ENCODE measurements around the gene SPR. TPM values are rescaled to one million over a fixed set of nuclear protein-coding genes. Genes with fewer than 3 reads are reported as not detected.

Gene SPR
- total RNA-seq, 6 experiments from 2014 or later = 48.6 to 90.2 (median 68.5) TPM

GRCh38 chr2:72936660-72937355 lies 49.6 kb downstream of the SPR start:
- Histone ChIP-seq H3K27ac (no peak overlapping the region), H3K4me1 (no peaks in the 10 kb centered on the region), H3K9me3 (no peaks in the 10 kb centered on the region), H3K4me3 (no peak overlapping the region), H3K27me3 (no peaks in the 10 kb centered on the region), H3K36me3 (no peaks in the 10 kb centered on the region)
- ATAC-seq (peak in 1 of 4 donors; percentile 1), DNase-seq (peak in 1 of 3 donors; percentile 37)
- intact Hi-C loops (cut with DNase I) = no loop called here
- TF ChIP-seq POLR2A (IDR thresholded peaks at IDR 0.05) = no peak
- no peak for TF ChIP-seq CTCF (IDR thresholded peaks at IDR 0.05)
- 68% methylated on average over 5 of the region's 19 CpGs for WGBS (ENCODE audit: insufficient coverage, low coverage, low lambda C conversion rate, missing lambda C conversion rate)

DNA sequence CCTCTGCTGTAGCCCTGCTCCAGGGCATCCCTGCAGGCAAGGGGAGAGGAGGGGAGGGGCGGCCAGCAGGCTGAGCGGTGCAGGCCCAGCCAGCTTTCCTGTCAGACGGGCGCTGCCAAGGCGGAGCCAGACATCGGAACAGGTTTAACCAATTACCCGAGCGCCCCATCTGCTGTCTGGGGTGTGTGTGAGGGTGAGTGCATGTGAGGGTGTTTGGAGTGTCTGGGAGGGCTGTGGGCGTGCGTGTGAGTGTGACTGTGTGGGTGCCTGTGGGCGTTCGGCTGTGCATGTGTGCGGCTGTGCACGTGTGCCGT lies 50.1 kb downstream of the SPR start:
- H3K36me3 ChIP-seq = no peaks in the 10 kb centered on the region
- ATAC-seq = peak; percentile 6 to 16 (median 10)
- WGBS (ENCODE audit: insufficient coverage, low coverage, low lambda C conversion rate, missing lambda C conversion rate) = no CpG with 5 or more reads among the region's 15 CpGs
- H3K27ac ChIP-seq = no peak overlapping the region
- no peak overlapping the region for H3K4me3 ChIP-seq
- no peak for TF ChIP-seq CTCF (IDR thresholded peaks at IDR 0.05)
- TF ChIP-seq POLR2A (IDR thresholded peaks at IDR 0.05) = no peak
- H3K9me3 ChIP-seq = no peaks in the 10 kb centered on the region
- H3K27me3 ChIP-seq = no peaks in the 10 kb centered on the region
- intact Hi-C loops (cut with DNase I) = no loop called here
- peak in 1 of 3 donors; percentile 40 for DNase-seq
- no peaks in the 10 kb centered on the region for H3K4me1 ChIP-seq

GRCh38 chr2:72938455-72938854 lies 51.2 kb downstream of the SPR start:
- peak in 1 of 3 donors; percentile 41 for DNase-seq
- TF ChIP-seq CTCF (IDR thresholded peaks at IDR 0.05) (no peak), POLR2A (IDR thresholded peaks at IDR 0.05) (no peak)
- Histone ChIP-seq H3K27ac (no peak overlapping the region), H3K4me3 (no peak overlapping the region), H3K9me3 (no peaks in the 10 kb centered on the region), H3K4me1 (no peaks in the 10 kb centered on the region), H3K36me3 (peaks cover 0 to 7% (median 0%) of the 10 kb centered on the region in 4 donors), H3K27me3 (no peaks in the 10 kb centered on the region)
- peak in 1 of 4 donors; percentile 4 for ATAC-seq
- intact Hi-C loops (cut with DNase I) = no loop called here
- 86% methylated on average over 2 of the region's 5 CpGs for WGBS (ENCODE audit: insufficient coverage, low coverage, low lambda C conversion rate, missing lambda C conversion rate)

DNA sequence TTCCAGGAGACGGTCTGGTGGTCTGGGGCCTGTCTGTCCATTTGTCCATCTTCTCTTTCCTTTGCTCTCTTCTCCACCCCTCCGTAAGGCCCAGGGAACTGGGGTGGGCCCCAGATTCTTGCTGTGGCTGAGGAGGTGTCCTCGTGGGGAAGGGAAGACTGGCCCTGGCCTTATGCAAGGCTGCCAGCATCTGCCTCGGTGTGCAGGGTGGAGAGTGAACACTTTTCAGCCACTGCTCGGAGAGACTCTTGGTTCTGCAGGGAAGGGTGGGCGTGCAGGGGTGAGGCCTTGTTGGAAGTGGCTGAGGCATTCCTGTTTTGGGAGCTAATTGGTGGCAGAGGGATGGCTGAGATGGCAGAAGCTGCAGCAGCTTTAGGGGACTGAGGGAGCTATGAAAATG lies 53.2 kb downstream of the SPR start:
- no peak overlapping the region for H3K27ac ChIP-seq
- intact Hi-C loops (cut with DNase I) = no loop called here
- ATAC-seq = no peak
- H3K36me3 ChIP-seq = peaks cover 0 to 20% (median 0%) of the 10 kb centered on the region in 4 donors
- H3K9me3 ChIP-seq = no peaks in the 10 kb centered on the region
- TF ChIP-seq POLR2A (IDR thresholded peaks at IDR 0.05) (no peak), CTCF (IDR thresholded peaks at IDR 0.05) (no peak)
- H3K4me1 ChIP-seq = no peaks in the 10 kb centered on the region
- DNase-seq = no peak
- 76% methylated on average over 3 of the region's 6 CpGs for WGBS (ENCODE audit: insufficient coverage, low coverage, low lambda C conversion rate, missing lambda C conversion rate)
- no peaks in the 10 kb centered on the region for H3K27me3 ChIP-seq
- H3K4me3 ChIP-seq = no peak overlapping the region

All from right lobe of liver (tissue), 6 donors.